K562 (cell line): ENCODE measurements around the gene MCC. TPM values are rescaled to one million over a fixed set of nuclear protein-coding genes. Genes with fewer than 3 reads are reported as not detected.

Experiments
- ATAC-seq: fragments of 200-7000 bp; cut with Tn5 transposase; 3 replicates; pipeline ENCODE4 v1.9.1; 2020; ENCODE audit warnings: moderate library complexity
- BruUV-seq: library from RNA; stranded (reverse); fragments of 400-500 nt; replicated peaks from 2 replicates; lab custom pipeline; 2021; lab: Mats Ljungman, UMichigan
- CTCF ChIA-PET: fragments of 300-600 bp; formaldehyde crosslinking; extraction: SDS; loops from one replicate; lab custom pipeline; 2021; ENCODE audit warnings: low intra/inter-chr PET ratio; lab: Yijun Ruan, JAX
- POLR2A ChIA-PET: fragments of 300-600, 350-650 bp; sonication (Branson Sonifier 250); formaldehyde crosslinking; extraction: SDS; loops from one replicate; lab custom pipeline; 2021; ENCODE audit warnings: antibody characterized with exemption, inconsistent platforms; lab: Yijun Ruan, JAX
- DNase-seq, 4 experiments: peaks; one replicate each; pipeline versions ENCODE4 v3.0.0 to v3.0.0-alpha.2; 2011 to 2018; ENCODE audit warnings: low spot score in 3 of 4, mixed read lengths in 3 of 4; ENCODE audit errors: extremely low read depth in 1 of 4
- FAIRE-seq: peaks from 2 replicates; lab custom pipeline; 2011; peaks lifted over from hg19 to GRCh38; lab: Jason Lieb, UNC
- H2AFZ ChIP-seq: 2 replicates; pipeline ENCODE4 v1.6.0; 2011; ENCODE audit warnings: low read depth, low read length, control low read depth, inconsistent platforms
- H3K27ac ChIP-seq: fragments of 200-600 bp; 3 replicates; pipeline ENCODE4 v1.8.0; 2011; ENCODE audit warnings: low read depth, mild to moderate bottlenecking, control low read depth, inconsistent platforms, low read length, moderate library complexity, mixed read lengths; ENCODE audit errors: extremely low read depth
- H3K27me3 ChIP-seq, 2 experiments: fragments of 300-600 bp in 1 of 2; 2 replicates in 1 of 2; 3 replicates in 1 of 2; pipeline versions ENCODE4 v1.6.0 to v1.8.0; 2011; ENCODE audit warnings: inconsistent platforms in 2 of 2, low read length in 2 of 2, mild to moderate bottlenecking in 1 of 2, mixed read lengths in 1 of 2, moderate library complexity in 1 of 2; ENCODE audit not compliant: control insufficient read depth in 2 of 2, insufficient read depth in 2 of 2
- H3K36me3 ChIP-seq: fragments of 300-600 bp; 3 replicates; pipeline ENCODE4 v1.8.0; 2011; ENCODE audit warnings: mild to moderate bottlenecking, low read length, inconsistent platforms; ENCODE audit not compliant: control insufficient read depth, insufficient read depth
- H3K4me1 ChIP-seq, 2 experiments: fragments of 200-600 bp in 1 of 2; replicated peaks in 1 of 2; 2 replicates in 1 of 2; 3 replicates in 1 of 2; pipeline versions ENCODE4 v1.5.1 to v1.8.0; 2011; ENCODE audit warnings: inconsistent platforms in 2 of 2, low read length in 2 of 2, mild to moderate bottlenecking in 1 of 2, mixed read lengths in 1 of 2, moderate library complexity in 1 of 2; ENCODE audit not compliant: control insufficient read depth in 2 of 2, insufficient read depth in 2 of 2
- H3K4me2 ChIP-seq: 2 replicates; pipeline ENCODE4 v1.6.1; 2011; ENCODE audit warnings: low read length, control low read depth, inconsistent platforms, mixed read lengths; ENCODE audit not compliant: insufficient read depth
- H3K4me3 ChIP-seq: fragments of 200-600 bp; sonication (generic), shearing (Covaris generic); 2 replicates; pipeline ENCODE4 v1.5.1; 2016; ENCODE audit warnings: control low read depth, inconsistent platforms
- H3K79me2 ChIP-seq: fragments of 200-600 bp; 3 replicates; pipeline ENCODE4 v1.8.0; 2011; ENCODE audit warnings: low read length, inconsistent platforms; ENCODE audit not compliant: control insufficient read depth, insufficient read depth
- H3K9ac ChIP-seq, 2 experiments: 2 replicates each; pipeline versions ENCODE4 v1.6.0 to v1.6.1; 2011; ENCODE audit warnings: low read depth in 2 of 2, low read length in 2 of 2, control low read depth in 1 of 2, inconsistent platforms in 1 of 2, mild to moderate bottlenecking in 1 of 2, mixed read lengths in 1 of 2; ENCODE audit not compliant: insufficient read depth in 1 of 2
- H3K9me1 ChIP-seq: one replicate; pipeline ENCODE4 v1.6.0; 2011; ENCODE audit warnings: inconsistent platforms, mild to moderate bottlenecking, low read length, moderate library complexity; ENCODE audit not compliant: control insufficient read depth, insufficient read depth
- H3K9me3 ChIP-seq: replicated peaks from 2 replicates; pipeline ENCODE4 v1.5.1; 2011; ENCODE audit warnings: low read depth, low read length, inconsistent platforms; ENCODE audit not compliant: control insufficient read depth, insufficient read depth
- H4K20me1 ChIP-seq: replicated peaks from 2 replicates; pipeline ENCODE4 v1.6.1; 2011; ENCODE audit warnings: low read length, inconsistent platforms, mixed read lengths; ENCODE audit not compliant: control insufficient read depth, insufficient read depth
- CBX5 ChIP-seq: IDR thresholded peaks from 2 replicates; pipeline ENCODE4 v1.6.1; 2014; ENCODE audit warnings: low read depth, borderline replicate concordance
- FOSL1 ChIP-seq: fragments of 200-800 bp; sonication (Bioruptor generic); conservative IDR thresholded peaks from 2 replicates; pipeline ENCODE4 v1.6.1; 2016; ENCODE audit warnings: missing genetic modification characterization, missing compliant biosample characterization
- FOXP1 ChIP-seq: sonication (generic); formaldehyde crosslinking; IDR thresholded peaks from 2 replicates; pipeline ENCODE4 v1.8.0; 2022; ENCODE audit warnings: mild to moderate bottlenecking, missing genetic modification reagents
- HSF4 ChIP-seq: fragments of 250-450 bp; sonication (Bioruptor Pico); IDR thresholded peaks from 2 replicates; pipeline ENCODE4 v2.1.2; 2022; ENCODE audit warnings: mild to moderate bottlenecking, moderate library complexity, borderline replicate concordance
- MAZ ChIP-seq, 2 experiments: fragments of 450-650 bp in 1 of 2; sonication (generic) in 1 of 2; formaldehyde crosslinking; IDR thresholded peaks in 1 of 2; conservative IDR thresholded peaks in 1 of 2; 2 replicates each; pipeline versions ENCODE4 v1.4.0 to v1.5.0; 2020; ENCODE audit warnings: mild to moderate bottlenecking in 1 of 2, missing genetic modification reagents in 1 of 2
- NR3C1 ChIP-seq: sonication (generic); formaldehyde crosslinking; IDR thresholded peaks from 2 replicates; pipeline ENCODE4 v1.8.1; 2022; ENCODE audit warnings: missing genetic modification reagents
- RBM15 ChIP-seq: fragments of 200-400 bp; formaldehyde crosslinking; IDR thresholded peaks from 2 replicates; pipeline ENCODE4 v1.6.1; 2018; ENCODE audit warnings: mild to moderate bottlenecking, low read length, moderate library complexity; ENCODE audit not compliant: insufficient read depth
- TEAD1 ChIP-seq, 2 experiments: fragments of 450-650 bp in 1 of 2; sonication (generic) in 1 of 2; formaldehyde crosslinking; IDR thresholded peaks; 2 replicates each; pipeline versions ENCODE4 v1.4.0 to v1.8.0; 2020 to 2022; ENCODE audit warnings: mild to moderate bottlenecking in 2 of 2, missing genetic modification reagents in 1 of 2
- XRCC4 ChIP-seq: IDR thresholded peaks from one replicate; pipeline ENCODE4 v1.6.1; 2011; ENCODE audit not compliant: insufficient read depth, insufficient read length; ENCODE audit errors: extremely low read depth
- ZC3H4 ChIP-seq: sonication (generic); formaldehyde crosslinking; IDR thresholded peaks from 2 replicates; pipeline ENCODE4 v1.9.0; 2021; ENCODE audit warnings: missing genetic modification reagents, borderline replicate concordance
- ZMIZ1 ChIP-seq, 2 experiments: fragments of 150-350 bp in 1 of 2; IDR thresholded peaks; 2 replicates each; pipeline ENCODE4 v1.6.1; 2012 to 2016; ENCODE audit warnings: low read depth in 2 of 2, low read length in 2 of 2, mild to moderate bottlenecking in 1 of 2, moderate library complexity in 1 of 2
- ZNF239 ChIP-seq: fragments of 250-450 bp; sonication (Bioruptor Pico); IDR thresholded peaks from 2 replicates; pipeline ENCODE4 v1.4.0; 2020; ENCODE audit warnings: mild to moderate bottlenecking
- ZNF699 ChIP-seq: fragments of 250-450 bp; sonication (Bioruptor Pico); IDR thresholded peaks from 2 replicates; pipeline ENCODE4 v1.8.0; 2021; ENCODE audit warnings: mild to moderate bottlenecking, moderate library complexity; ENCODE audit not compliant: insufficient replicate concordance
- ZNF766 ChIP-seq: fragments of 200-800 bp; sonication (Bioruptor generic); conservative IDR thresholded peaks from 2 replicates; pipeline ENCODE4 v1.6.1; 2016; ENCODE audit warnings: missing genetic modification characterization, missing compliant biosample characterization
- ZNF780A ChIP-seq: fragments of 250-450 bp; sonication (Bioruptor Pico); IDR thresholded peaks from 2 replicates; pipeline ENCODE4 v1.5.0; 2021; ENCODE audit warnings: mild to moderate bottlenecking
- WGBS: fragments of 100-300 bp; shearing (Covaris generic); methylation state at CpG from one replicate; pipeline ENCODE4 v1.1.6; 2016; ENCODE audit warnings: low coverage, mixed read lengths; ENCODE audit not compliant: insufficient coverage; ENCODE audit errors: missing lambda C conversion rate; 5-methylcytosine and 5-hydroxymethylcytosine counted together
- in situ Hi-C: fragments of 300-500 bp; cut with MboI; formaldehyde crosslinking; loops from 4 replicates; pipeline ENCODE4 v1.15.0; 2018; ENCODE audit warnings: inconsistent platforms, mixed read lengths
- intact Hi-C: fragments of 100-400 bp; cut with micrococcal nuclease; formaldehyde crosslinking; loops from 2 replicates; pipeline ENCODE4 v1.14.2; 2022
- polyA plus RNA-seq, 8 experiments: library from polyadenylated mRNA; depleted of rRNA in 4 of 8; stranded (reverse) in 5 of 8; unstranded in 3 of 8; fragments of >200 nt; fragmentation: Nextera tagmentation in 2 of 8; fragmentation: Illumina TruSeq in 1 of 8; extraction: Ambion mirVana in 2 of 8; extraction: Trizol in 1 of 8; gene quantifications; 2 replicates each; pipeline versions ENCODE4 v1.2.1 to v1.2.3, GENCODE V29; 2011 to 2014; ENCODE audit warnings: inconsistent platforms in 1 of 8, missing spikeins in 1 of 8
- total RNA-seq, 7 experiments: library from RNA; depleted of rRNA in 6 of 7; stranded (reverse); fragments of >200 nt in 6 of 7; fragmentation: Illumina TruSeq in 2 of 7; extraction: Trizol in 2 of 7; gene quantifications; 2 replicates each; pipeline versions ENCODE4 v1.2.1 to v1.2.3, GENCODE V29; 2011 to 2021; ENCODE audit warnings: low replicate concordance in 1 of 7
- TF ChIP-seq, protein P1 (sequence below): fragments of 450-650 bp; formaldehyde crosslinking; IDR thresholded peaks from 2 replicates; pipeline ENCODE4 v1.4.0; 2020; ENCODE audit warnings: mild to moderate bottlenecking
- TF ChIP-seq, protein P2 (sequence below): fragments of 450-650 bp; IDR thresholded peaks from 2 replicates; pipeline ENCODE4 v1.6.1; 2016; ENCODE audit warnings: antibody characterized with exemption
- TF ChIP-seq, protein P3 (sequence below): fragments of 250-450 bp; sonication (Bioruptor Pico); IDR thresholded peaks from 2 replicates; pipeline ENCODE4 v1.9.0; 2021; ENCODE audit warnings: mild to moderate bottlenecking

MCC gene
- total and polyA plus RNA-seq, 9 of the 15 experiments (the other 6 are each of a cell fraction or from before 2014, with no cell fraction given) = 0.04 to 0.24 (median 0.06) TPM; not detected in 1

DNA sequence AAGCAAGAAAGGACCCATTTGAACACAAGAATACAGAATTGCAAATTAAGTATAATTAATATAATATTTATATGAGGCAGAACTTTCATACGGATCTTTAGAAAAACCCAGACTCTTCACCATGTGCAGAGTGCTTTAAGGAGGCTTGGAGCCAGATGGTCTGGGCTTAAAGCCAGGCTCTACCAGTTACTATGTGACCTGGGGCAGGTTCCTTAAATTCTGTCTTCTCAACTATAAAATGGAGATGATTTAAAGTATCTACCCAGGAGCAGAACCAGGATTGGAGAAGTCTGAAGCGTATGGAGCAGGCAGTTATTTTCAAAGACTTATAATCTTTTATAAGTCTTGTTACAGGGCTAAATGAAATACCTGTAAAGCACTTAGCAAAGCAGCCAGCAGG lies 255.6 kb downstream of the MCC start:
- no peak overlapping the region for H2AFZ ChIP-seq
- H3K9ac ChIP-seq = no peak overlapping the region
- no peaks in the 10 kb centered on the region for H3K9me1 ChIP-seq
- FAIRE-seq = no peak
- 0% methylated on average over 2 of the region's 2 CpGs for WGBS
- no peak for DNase-seq
- H3K36me3 ChIP-seq = no peaks in the 10 kb centered on the region
- ATAC-seq = no peak
- BruUV-seq = no TSS peak
- no peak overlapping the region for H3K27ac ChIP-seq
- ChIA-PET CTCF (no interaction called here), POLR2A (no interaction called here)
- H3K27me3 ChIP-seq = peaks cover 7 to 13% of the 10 kb centered on the region in 2 experiments; a peak in 2 of 5 replicates
- H3K4me3 ChIP-seq = no peak overlapping the region
- in situ Hi-C loops = no loop called here
- no peaks in the 10 kb centered on the region for H3K4me1 ChIP-seq
- no peaks in the 10 kb centered on the region for H3K79me2 ChIP-seq
- intact Hi-C loops = no loop called here
- no peaks in the 10 kb centered on the region for H3K9me3 ChIP-seq
- H4K20me1 ChIP-seq = no peaks in the 10 kb centered on the region
- no peak overlapping the region for H3K4me2 ChIP-seq
- TF ChIP-seq, protein P1, sequence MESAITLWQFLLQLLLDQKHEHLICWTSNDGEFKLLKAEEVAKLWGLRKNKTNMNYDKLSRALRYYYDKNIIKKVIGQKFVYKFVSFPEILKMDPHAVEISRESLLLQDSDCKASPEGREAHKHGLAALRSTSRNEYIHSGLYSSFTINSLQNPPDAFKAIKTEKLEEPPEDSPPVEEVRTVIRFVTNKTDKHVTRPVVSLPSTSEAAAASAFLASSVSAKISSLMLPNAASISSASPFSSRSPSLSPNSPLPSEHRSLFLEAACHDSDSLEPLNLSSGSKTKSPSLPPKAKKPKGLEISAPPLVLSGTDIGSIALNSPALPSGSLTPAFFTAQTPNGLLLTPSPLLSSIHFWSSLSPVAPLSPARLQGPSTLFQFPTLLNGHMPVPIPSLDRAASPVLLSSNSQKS = no peak
- TF ChIP-seq FOSL1 (tag) = no peak
- TF ChIP-seq, protein P2, sequence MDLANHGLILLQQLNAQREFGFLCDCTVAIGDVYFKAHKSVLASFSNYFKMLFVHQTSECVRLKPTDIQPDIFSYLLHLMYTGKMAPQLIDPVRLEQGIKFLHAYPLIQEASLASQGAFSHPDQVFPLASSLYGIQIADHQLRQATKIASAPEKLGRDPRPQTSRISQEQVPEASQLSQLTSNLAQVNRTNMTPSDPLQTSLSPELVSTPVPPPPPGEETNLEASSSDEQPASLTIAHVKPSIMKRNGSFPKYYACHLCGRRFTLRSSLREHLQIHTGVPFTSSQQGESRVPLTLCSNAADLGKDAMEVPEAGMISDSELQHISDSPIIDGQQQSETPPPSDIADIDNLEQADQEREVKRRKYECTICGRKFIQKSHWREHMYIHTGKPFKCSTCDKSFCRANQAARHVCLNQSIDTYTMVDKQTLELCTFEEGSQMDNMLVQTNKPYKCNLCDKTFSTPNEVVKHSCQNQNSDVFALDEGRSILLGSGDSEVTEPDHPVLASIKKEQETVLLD = no peak
- TF ChIP-seq ZNF239 (CRISPR knock-in tag) = no peak
- TF ChIP-seq, protein P3, sequence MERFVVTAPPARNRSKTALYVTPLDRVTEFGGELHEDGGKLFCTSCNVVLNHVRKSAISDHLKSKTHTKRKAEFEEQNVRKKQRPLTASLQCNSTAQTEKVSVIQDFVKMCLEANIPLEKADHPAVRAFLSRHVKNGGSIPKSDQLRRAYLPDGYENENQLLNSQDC (CRISPR knock-in tag) = no peak
- TF ChIP-seq RBM15 = no peak
- TF ChIP-seq ZMIZ1 (IDR thresholded peaks at IDR 0.05; ENCODE audit: low read depth in 2 of 2, low read length in 2 of 2) = no peak
- no peak for TF ChIP-seq ZNF699 (CRISPR knock-in tag)
- no peak for TF ChIP-seq CBX5
- no peak for TF ChIP-seq HSF4 (CRISPR knock-in tag)
- no peak for TF ChIP-seq ZNF766 (CRISPR knock-in tag)
- no peak for TF ChIP-seq TEAD1 (CRISPR knock-in tag; IDR thresholded peaks at IDR 0.05)
- TF ChIP-seq ZNF780A (CRISPR knock-in tag) = no peak
- TF ChIP-seq ZC3H4 (CRISPR knock-in tag) = no peak
- TF ChIP-seq NR3C1 (CRISPR knock-in tag) = no peak
- TF ChIP-seq XRCC4 = no peak
- no peak for TF ChIP-seq FOXP1 (CRISPR knock-in tag)
- TF ChIP-seq MAZ (CRISPR knock-in tag; conservative IDR thresholded peaks at IDR 0.05 in 1 of 2, IDR thresholded peaks at IDR 0.05 in 1 of 2) = no peak
